UCSD-AML1 (cell line): ENCODE results near the gene RNASEH2B.

ENCODE experiments used
- DNase-seq: peaks from one replicate; lab custom pipeline; 2025; ENCODE audit not compliant: unreplicated experiment; lab: John Stamatoyannopoulos, UW

RNASEH2B gene, protein sequence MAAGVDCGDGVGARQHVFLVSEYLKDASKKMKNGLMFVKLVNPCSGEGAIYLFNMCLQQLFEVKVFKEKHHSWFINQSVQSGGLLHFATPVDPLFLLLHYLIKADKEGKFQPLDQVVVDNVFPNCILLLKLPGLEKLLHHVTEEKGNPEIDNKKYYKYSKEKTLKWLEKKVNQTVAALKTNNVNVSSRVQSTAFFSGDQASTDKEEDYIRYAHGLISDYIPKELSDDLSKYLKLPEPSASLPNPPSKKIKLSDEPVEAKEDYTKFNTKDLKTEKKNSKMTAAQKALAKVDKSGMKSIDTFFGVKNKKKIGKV

DNA sequence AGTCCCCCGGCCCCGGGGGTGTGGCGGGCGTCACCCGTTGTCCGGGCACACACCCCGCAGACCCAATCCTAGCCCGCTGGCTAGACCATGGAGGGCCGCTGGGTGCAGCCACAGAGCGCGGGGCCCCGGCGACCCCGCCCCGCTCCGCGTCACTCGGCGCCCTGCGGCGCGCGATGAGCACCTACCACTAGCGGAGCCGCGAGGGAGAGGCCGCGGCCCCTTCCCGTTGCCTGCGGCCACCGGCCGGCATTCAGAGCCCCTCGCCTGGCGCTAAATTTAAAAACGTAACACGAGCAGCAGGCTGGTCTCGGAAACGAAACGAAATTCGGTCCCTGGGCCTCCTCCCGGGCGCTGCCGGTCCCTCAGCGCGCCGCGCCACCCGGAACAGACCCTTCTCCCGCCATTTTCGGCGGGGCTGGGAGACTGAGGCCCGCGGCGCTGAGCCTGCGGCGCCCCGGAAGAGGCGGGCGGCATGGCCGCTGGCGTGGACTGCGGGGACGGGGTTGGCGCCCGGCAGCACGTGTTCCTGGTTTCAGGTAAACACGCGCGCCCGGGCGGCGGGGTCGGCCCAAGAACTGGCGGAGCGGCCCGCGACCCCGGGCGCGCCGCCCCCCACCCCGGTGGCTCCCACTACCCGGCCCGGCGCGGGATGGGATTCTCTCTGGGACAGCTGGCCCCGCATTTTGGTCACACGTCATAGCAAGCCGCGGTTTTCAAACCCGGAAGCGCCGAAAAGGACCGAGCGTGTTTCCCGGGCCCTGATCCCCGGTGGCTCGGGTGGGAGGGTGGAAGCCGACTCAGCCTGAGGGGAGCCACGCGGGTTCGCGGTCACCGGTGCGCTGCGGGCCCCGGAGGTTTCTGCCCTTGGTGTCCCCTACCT is at the start of gene RNASEH2B:
RNASEH2B (plus strand) TSS at position 187 of the 880 bp plus-strand sequence; CDS start at position 473, 286 bp downstream.
- DNase-seq: peak; percentile 84

DNA sequence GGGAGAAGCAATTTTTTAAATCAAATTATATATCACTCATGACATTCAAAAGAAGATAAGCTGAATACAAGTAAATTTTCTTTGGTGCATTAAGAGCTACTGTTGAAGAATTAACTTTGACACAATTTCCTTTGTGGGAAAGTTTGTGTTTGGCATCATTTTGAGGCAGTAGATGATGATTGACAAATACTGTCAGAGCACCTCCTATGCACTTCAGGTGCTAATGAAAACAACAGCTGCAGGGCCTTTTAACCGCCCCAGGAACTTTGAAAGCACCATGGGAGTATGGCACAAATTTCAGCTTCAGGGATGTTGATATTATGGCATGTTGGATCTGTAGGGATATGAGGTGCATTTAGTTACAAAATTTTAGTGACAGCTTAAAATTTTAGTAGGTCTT is 45.1 kb upstream of the RNASEH2B start:
- no peak for DNase-seq

DNA sequence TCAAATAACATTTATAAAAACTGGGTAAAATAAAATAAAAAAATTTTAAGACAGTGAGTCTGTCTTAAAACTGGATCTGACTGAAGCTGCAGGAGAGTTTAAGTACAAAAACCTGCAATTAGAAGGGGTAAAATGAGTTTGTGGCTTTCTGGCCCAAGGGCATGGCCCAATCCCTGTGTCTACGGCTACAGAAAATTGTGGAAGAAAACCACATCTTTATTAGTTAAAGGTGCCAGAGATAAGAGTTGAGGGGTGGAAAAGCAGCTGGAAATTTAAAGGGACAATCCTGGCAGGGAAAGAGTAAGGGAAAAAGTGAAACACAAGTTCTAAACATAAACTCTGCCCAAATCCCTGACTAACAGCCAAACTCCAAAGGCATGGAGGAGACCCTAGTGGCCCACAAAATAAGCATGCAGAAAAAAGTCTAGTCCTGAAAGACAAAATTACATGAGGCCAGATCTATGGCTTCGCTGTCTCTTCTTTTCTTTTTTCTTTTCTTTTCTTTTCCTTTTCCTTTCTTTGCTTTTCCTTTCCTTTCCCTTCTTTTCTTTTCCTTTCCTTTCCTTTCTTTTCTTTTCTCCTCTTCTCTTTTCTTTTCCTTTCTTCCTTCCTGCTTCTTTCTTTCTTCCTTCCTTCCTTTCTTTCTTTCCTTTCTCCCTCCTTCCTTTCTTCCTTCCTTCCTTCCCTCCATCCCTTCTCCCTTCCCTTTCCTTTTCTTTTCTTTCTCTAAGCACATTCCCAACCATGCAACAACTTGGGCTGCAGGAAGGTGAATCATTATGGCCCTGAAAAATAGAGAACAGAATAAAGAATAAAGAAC is 42.6 kb upstream of the RNASEH2B start:
- no peak for DNase-seq

DNA sequence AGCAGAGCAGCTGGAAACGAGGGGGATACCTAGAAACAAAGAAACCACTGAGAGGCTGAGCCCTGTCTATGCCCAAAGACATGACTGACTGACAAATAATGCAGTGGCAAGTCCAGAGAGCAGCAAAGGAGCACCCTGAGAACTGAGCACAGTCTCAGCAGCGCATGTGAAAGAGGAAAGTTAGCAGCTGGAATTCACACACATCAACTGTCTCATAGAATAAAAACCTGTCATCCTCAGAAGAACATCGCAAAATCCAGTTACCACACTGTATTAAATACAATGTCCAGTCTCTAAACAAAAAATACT is 42.0 kb upstream of the RNASEH2B start:
- DNase-seq: no peak

DNA sequence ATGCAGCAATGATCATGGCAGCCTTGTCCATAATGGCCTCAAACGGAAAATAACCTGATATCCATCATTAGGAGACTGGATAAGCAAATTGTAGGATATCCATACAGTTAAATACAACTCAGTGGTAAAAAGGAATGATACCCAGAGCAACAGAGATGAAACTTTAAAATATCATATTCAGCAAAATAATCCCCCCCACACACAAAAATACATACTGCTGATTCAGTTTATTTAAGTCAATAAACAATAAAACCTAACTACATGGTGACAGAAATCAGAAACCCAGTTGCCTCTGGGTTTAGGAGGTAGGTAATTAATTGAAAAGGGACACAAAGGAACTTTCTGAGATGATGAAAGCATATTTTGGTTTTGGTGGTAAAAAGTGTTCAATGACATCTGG is 38.2 kb upstream of the RNASEH2B start:
- no peak for DNase-seq

DNA sequence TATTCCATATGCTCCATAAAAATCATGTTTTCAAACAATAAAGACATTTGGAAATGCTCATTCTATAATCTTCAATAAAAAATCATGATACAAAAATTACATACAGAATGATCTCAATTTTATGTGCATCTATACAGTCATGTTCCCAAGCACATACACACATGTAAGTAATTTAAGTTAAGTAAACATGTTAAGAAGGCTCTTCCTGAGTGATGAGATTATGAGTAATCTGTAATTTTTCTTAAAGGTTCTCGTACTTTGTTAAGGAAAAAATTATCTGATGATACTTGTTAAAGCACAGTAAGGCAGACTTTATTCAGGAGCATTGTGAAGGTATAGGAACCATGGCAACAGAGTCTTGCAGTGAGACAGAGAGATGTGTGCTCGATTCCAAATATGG is 36.1 kb upstream of the RNASEH2B start:
- no peak for DNase-seq

DNA sequence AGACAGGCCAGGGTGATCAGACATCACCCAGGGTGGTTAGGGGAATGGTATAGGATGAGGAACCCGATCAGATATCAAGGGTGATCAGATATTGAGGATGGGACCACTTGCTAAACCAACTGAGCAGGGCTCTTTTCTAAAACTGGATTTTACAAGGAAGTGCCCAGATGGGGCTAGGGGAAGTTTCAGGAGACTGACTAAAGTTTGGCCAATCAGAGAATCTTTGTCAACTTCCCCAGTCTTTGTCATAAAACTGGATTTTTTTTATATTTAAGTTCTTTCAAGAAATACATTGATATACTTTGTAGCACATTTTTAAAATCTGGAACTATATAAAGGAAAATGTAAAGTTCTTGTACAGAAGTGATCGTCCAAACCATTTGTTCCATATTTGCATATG is 35.6 kb upstream of the RNASEH2B start:
- DNase-seq: no peak

DNA sequence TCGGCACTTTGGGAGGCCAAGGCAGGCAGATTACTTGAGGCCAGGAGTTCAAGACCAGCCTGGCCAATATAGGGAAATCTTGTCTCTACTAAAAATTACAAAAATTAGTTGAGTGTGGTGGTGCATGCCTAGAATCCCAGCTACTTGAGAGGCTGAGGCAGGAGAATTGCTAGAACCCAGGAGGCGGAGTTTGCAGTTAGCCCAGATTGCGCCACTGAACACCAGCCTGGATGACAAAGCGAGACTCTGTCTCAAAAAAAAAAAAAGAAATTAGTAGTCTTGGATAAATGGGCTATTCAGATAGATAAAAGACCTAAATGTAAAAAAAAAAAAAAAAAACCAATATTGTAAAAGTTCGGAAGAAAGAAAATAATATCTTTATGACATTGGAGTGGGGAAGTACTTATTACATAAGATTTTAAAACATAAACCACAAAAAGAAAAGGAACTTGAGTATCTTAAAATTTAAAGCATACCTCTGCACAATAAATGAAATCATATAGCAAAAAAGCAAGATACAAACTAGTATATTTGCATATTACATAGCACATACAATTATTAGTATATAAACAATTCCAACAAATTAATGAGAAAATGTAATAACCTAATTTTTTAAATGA is 26.7 kb upstream of the RNASEH2B start:
- no peak for DNase-seq

DNA sequence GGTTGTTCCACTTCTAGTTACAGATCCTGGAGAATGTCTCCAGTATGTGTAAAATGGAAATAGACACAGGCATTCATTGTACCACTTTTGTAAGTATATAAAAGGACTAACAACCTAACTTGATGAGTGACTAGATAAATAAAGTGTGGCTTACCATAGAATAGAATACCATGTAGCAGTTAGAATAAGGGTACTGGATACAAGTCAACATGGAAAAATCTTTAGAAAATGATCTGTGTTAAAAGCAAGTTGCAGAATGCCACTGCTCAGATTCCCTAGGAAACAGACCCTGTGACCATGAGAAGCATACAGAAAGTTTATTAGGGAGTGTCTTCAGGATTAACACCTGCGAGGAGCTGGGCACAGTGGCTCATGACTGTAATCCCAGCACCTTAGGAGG is 25.9 kb upstream of the RNASEH2B start:
- no peak for DNase-seq

DNA sequence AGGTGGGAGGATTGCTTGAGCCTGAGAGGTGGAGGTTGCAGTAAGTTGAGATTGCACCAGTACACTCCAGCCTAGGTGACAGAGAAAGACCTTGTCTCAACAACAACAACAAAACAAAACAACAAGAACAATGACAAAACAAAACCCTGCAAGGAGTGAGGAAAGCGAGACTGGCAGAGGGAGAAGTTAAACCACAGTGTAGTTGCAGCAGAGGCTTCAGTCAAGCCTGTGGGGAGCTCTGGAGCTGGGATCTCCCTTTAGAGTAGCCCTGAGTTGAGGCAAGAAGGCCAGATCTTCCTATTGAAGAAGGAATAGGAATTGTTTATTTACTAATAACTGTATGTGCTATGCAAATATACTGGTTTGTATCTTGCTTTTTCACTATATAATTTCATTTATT is 25.3 kb upstream of the RNASEH2B start:
- no peak for DNase-seq

DNA sequence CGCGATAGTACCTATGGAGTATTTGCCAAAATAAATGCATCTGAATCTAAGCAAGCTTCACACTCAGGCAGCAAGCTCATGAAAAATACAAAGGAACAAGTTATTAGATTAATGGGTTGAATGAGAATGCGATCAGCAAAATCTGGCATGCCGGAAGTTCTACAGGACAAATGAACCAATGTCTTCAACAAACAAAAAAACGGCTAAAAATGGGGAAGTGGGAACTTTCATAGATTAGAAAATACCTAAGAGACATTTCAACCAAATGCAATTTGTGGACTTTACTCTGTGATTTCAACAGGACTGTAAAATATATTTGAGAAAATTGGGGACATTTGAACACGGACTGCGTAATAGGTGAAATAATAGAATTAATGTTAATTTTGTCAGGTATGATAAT is 22.4 kb upstream of the RNASEH2B start:
- no peak for DNase-seq

DNA sequence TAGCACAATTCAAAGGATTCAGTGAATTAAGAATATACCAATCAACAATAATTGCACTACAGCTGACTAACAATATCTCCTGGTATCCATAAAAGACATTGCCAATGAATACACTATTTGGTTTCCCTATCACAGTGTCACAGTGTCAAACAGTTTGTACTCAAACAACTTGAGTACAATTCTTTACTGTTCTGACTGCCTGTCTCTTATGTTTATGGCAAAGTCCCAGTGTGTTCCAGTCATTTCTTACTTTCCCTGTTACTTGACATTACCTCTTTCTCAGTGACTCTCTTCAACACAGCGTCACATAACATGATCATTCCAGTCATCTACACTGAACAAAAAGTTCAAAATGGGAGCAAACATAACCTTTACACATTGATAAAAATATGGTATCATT is 21.2 kb upstream of the RNASEH2B start:
- DNase-seq: no peak

DNA sequence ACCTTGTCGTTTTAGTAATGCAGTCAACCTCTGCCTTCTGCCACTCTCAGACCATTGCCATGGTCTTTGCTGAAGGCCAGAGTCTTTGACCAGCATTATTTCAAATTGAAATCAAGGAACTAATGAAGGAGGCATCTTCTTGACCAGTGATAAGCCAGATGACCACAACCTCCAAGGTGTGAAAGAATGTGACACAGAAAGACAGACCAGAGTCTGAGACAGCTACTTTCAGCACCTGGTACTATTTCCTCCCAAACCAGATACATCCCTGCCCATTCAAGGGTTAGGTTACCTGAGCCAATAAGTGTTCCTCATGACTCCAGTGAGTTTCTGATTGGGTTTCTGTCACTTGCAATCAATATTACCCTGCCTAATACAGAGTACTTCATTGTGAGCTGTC is 20.3 kb upstream of the RNASEH2B start:
- no peak for DNase-seq

DNA sequence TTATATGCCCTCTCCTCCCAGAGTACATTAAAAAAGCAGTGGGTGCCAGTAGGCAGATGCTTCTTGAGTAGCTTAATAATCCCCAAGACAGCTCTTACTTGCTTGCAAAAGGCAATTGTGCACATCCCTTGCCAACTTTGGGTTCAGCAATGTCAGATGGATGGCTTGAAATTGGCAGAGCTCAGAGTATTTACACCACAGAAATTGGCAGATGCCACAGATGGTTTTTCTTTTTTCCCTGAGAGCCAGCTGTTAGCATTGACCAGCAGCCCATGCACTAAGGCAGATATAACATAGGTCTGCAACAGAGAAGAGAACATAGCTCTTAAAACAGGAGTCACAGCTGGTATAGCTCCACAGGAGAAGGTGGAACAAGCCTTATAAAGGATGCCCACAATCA is 18.4 kb upstream of the RNASEH2B start:
- no peak for DNase-seq

DNA sequence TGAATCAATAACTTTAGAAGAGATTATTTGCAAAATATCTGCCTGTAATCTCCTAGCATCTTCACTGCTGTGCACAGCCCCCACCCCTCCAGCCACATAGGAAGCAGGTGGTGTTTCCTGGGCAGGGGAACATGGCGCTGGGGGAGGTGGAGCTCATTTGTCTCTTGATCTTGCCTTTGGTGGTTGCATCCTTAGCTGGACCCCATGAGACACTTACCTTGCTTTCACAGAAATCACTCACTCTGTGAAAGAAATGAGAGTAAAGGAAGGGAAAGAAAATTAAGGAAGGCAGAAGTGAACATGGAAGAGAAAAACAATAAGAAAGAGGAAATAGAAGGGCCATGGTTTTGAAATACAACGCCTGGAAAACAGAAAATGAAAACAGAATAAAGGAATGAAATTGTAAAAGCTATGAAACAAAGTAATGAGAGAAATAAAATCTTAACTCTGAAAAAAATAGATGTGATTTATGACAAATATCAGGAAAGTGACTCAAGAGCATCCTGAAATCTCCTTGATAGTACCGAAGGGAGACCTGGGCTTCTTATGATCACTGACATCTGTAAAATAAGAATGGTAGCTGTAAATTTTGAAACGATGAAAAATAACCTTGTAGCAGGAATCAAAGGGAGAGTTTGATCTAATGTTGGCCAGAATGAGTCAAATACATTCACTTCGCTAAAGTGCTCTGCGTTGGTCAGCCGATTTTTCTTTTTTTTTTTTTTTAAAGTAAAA is 17.2 kb upstream of the RNASEH2B start:
- peak; percentile 58 for DNase-seq

DNA sequence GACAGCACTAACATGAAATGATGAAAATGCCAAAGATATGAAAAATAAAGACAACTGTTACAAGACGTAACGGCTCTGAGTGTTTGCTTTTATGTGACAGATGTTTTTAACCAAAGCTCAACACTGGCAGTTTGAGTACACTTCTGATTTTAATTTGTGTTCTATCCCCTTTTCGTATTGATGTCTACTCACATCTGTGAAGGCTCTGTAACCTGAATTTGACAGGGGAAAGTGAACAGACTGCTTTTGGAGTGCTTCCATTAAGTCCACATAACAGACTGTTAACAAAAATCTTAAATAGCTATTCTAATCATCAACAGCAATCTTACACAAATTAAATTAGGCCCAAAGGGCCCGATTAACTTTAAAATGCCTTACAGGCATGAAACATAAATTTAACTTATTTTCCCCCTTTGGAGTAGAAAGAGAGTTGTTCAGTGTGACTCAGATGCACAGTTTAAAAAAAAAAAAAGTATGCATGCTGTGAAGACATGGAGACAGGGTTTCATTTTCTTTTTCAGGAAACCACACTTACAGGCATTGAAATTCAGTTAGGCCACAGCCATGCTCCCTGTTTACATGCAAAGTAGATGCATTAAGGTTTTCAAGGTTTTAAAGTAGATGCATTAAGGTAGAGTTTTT is 16.3 kb upstream of the RNASEH2B start:
- no peak for DNase-seq

DNA sequence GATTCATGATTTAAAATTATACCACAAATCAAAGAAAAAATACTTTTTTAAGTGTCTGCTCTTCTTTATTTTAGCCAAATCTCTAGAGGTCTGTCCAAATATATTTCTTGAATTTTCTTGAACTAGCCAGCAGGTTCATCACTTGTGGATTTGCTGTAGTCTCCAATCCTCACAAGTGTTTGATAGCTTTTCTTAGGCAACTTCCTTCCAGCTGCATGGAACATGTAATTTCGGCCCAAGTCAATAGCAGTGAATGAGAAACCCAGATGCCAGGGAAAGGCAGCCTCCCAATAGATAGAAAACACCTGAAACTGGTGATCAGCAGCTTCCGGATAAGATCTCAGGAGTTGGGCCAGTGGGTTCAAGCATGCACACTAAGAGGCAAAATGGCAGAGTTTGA is 15.6 kb upstream of the RNASEH2B start:
- DNase-seq: no peak

DNA sequence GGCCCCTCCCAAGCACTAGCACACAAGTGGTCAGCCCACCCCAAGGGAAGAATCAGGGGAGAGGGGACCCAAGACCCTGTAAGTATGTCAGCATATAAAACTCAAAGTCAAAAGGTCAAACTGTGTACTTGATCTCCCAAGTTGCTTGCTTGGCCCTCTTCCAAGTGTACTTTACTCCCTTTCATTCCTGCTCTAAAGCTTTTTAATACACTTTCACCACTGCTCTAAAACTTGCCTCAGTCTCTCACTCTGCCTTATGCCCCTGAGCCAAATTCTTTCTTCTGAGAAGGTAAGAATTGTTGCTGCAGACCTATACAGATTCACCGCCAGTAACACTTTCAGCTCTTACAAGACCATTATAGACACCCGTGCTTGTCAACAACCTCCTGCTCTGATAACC is 15.1 kb upstream of the RNASEH2B start:
- DNase-seq: no peak

DNA sequence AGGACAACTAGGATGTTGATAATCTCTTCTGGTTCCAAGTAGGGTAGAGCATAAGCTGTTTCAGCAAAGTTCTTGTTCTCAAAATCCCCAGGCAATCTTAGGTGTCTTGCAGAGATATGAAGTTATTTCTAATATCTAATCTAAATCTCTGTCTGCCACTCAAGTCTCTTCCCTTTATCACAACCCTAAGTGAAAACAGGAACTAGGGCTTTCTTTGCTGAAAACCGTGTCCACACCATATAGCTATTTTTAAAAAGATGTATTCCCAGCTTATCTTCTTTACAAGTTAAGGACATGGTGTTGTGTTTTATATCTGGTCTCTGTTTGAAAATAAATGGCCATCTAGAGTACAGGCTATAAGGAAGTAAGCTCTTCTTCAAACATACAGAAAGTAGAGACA is 11.3 kb upstream of the RNASEH2B start:
- DNase-seq: no peak

DNA sequence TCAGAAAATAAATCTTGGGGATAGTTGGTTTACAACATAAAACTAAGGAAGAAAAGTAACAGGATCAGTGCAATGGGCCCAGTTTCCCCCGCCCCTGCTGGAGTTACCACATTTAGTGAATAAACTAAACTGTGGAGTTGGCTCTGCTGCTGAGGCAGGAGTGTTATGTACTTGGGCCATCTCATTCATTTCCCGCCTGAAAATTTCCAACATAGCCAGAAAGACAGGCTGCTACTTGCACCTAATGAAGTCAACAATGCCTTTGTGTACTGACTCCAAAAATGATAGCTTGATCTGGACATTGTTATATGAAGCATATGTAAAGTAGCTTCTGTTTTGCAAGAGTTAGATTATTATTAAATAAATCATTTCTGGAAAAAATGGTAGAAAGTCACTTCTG is 7.9 kb upstream of the RNASEH2B start:
- no peak for DNase-seq
